ENCODE data around the gene ACSL3.

ACSL3 gene

GRCh38 chr2:222883420-222883819, 22.6 kb downstream of the ACSL3 start:
- no peak for DNase-seq

GRCh38 chr2:222884114-222884771, 23.4 kb downstream of the ACSL3 start:
- no peak for DNase-seq

GRCh38 chr2:222884805-222885424, 24.1 kb downstream of the ACSL3 start:
- no peak for DNase-seq

- DNase-seq, result no peak
Measured at GRCh38 chr2:222887124-222887523, 26.3 kb downstream of the ACSL3 start.

GRCh38 chr2:222888716-222889115, 27.9 kb downstream of the ACSL3 start:
- no peak for DNase-seq

GRCh38 chr2:222891890-222892289, 31.1 kb downstream of the ACSL3 start:
- no peak for DNase-seq

- DNase-seq, result no peak
Measured at GRCh38 chr2:222892321-222892720, 31.5 kb downstream of the ACSL3 start.

- no peak for DNase-seq
Measured at GRCh38 chr2:222892761-222893160, 31.9 kb downstream of the ACSL3 start.

GRCh38 chr2:222893716-222894115, 32.9 kb downstream of the ACSL3 start:
- DNase-seq, result no peak

GRCh38 chr2:222895144-222895543, 34.3 kb downstream of the ACSL3 start:
- no peak for DNase-seq

GRCh38 chr2:222897898-222898297, 37.1 kb downstream of the ACSL3 start:
- DNase-seq, result no peak

- no peak for DNase-seq
Measured at GRCh38 chr2:222899413-222900181, 38.8 kb downstream of the ACSL3 start.

GRCh38 chr2:222900354-222900753, 39.5 kb downstream of the ACSL3 start:
- DNase-seq, result no peak

- no peak for DNase-seq
Measured at GRCh38 chr2:222902660-222903059, 41.8 kb downstream of the ACSL3 start.

- peak; percentile 13 for DNase-seq
Measured at GRCh38 chr2:222903234-222904220, 42.7 kb downstream of the ACSL3 start.

GRCh38 chr2:222904557-222905258, 43.9 kb downstream of the ACSL3 start:
- DNase-seq, result no peak

- DNase-seq, result no peak
Measured at GRCh38 chr2:222907048-222907447, 46.2 kb downstream of the ACSL3 start.

GRCh38 chr2:222907790-222908441, 47.1 kb downstream of the ACSL3 start:
- DNase-seq, result no peak

- no peak for DNase-seq
Measured at GRCh38 chr2:222909286-222909685, 48.5 kb downstream of the ACSL3 start.

- no peak for DNase-seq
Measured at GRCh38 chr2:222912117-222912516, 51.3 kb downstream of the ACSL3 start.

- DNase-seq, result no peak
Measured at GRCh38 chr2:222912776-222913175, 51.9 kb downstream of the ACSL3 start.
